Activated CD8-positive, alpha-beta memory T cell treated with anti-CD3 and anti-CD28 coated beads for 1 hour (primary cell): ENCODE data around the gene LAMA4.
"Not testable (repeated sequence)": the region's sequence is repeated elsewhere in the genome, so short reads cannot be mapped to it uniquely, and the experiment has no call there.

Source experiments
- DNase-seq, 2 donors: peaks; one replicate each; pipeline ENCODE4 v3.0.0-alpha.2; 2020; ENCODE audit warnings: low read depth in 1 of 2; ENCODE audit errors: extremely low read depth in 1 of 2

The LAMA4 gene

GRCh38 chr6:112218563-112218962, 35.8 kb downstream of the LAMA4 start:
- DNase-seq: no peak

- no peak for DNase-seq
Measured at GRCh38 chr6:112216662-112217551, 37.5 kb downstream of the LAMA4 start.

GRCh38 chr6:112215488-112216284, 38.7 kb downstream of the LAMA4 start:
- no peak for DNase-seq

GRCh38 chr6:112214739-112215269, 39.6 kb downstream of the LAMA4 start:
- DNase-seq: no peak

DNA sequence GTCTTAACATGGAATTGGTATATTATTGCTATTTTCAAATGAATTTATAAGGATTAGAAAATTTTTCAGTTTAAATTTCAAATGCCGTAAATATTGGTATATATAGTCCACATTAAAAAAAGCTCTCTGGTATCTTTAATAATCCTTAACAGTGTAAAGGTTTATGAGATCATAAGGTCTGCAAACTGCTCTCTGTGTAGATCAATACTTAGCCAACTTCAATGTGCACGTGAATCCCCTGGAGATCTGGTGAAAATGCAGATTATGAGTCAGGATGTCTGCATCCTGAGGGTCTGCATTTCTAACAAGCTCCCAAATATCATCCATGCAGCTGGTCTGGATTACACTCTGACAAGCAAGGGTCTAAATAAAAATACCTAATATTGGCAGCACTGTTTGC, 43.5 kb downstream of the LAMA4 start:
- no peak for DNase-seq

DNA sequence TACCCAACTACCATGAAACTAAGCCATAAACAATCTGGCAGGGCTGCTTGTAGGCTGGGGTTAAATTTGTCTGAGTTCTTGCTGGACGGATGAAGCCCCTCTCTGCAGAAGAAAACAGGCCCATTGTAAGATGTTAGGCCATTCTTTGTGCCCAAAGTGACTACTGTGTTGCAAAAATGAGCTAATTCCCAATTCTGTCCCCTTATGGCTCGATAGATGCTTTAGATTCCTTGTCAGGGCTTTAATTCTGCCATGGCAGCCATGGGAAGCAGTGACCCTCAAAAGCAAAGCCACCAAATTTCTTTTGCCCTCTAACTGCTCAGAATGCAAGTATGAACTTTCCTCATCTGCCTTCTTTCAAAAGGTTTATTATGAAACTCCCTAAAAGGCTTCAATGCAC, 45.2 kb downstream of the LAMA4 start:
- no peak for DNase-seq

DNA sequence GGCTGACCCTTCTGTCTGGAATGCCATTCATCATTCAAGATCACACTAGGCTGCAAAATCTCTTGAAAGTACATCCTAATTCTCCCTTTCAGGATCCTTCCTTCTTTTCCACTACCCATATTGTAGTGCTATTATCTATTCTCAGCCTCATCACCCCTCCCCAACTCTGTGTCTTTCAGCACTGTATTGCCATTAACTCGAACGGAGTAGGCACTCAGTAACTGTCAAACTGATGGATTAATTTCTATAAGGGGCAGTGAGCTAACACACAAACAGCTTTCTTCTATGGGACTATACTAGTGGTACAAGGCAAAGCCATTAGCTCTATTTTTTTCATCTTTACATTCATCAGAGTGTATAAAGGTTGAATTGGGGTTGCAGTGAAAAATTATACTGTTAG, 46.6 kb downstream of the LAMA4 start:
- DNase-seq: no peak

- no peak for DNase-seq
Measured at GRCh38 chr6:112207131-112207530, 47.2 kb downstream of the LAMA4 start.

DNA sequence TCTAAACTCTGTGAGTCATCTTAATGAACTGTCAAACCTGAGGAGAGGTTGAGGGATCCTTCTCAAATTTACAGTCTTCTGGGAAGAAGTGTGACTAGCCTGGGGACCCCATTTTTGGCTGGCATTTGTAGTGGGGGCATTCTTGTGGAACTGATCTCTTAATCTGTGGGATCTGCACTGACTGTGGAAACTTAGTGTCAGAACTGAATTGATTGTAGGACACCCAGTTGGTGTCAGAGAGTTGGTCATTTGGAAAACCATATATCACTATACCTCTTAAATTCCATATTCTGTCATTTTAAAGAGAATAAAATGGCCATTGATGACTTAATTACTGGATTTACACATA, 48.3 kb downstream of the LAMA4 start:
- DNase-seq: no peak

GRCh38 chr6:112205427-112206109, 48.8 kb downstream of the LAMA4 start:
- DNase-seq: no peak

DNA sequence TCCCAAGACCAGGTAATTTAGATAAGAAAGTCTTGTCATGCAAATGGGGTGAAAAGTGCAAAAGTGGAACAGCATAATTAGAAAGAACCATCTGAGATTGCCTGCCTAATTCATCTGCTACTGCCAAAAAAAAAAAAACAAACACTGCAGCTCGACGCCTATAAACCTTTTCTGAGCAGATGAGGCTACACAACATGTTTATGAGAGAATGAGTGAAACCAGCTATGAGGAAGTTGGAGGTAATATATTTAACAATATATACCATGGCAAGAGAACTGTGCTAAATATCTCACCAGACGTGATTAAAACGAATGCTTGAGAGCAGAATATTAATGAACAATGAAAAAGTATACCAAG, 50.0 kb downstream of the LAMA4 start:
- no peak for DNase-seq

- DNase-seq: no peak
Measured at GRCh38 chr6:112203577-112204349, 50.6 kb downstream of the LAMA4 start.

- DNase-seq: no peak
Measured at GRCh38 chr6:112202639-112203341, 51.6 kb downstream of the LAMA4 start.

- not testable (repeated sequence) for DNase-seq
Measured at GRCh38 chr6:112200185-112200914, 54.0 kb downstream of the LAMA4 start.

- no peak for DNase-seq
Measured at GRCh38 chr6:112199001-112199403, 55.4 kb downstream of the LAMA4 start.

DNA sequence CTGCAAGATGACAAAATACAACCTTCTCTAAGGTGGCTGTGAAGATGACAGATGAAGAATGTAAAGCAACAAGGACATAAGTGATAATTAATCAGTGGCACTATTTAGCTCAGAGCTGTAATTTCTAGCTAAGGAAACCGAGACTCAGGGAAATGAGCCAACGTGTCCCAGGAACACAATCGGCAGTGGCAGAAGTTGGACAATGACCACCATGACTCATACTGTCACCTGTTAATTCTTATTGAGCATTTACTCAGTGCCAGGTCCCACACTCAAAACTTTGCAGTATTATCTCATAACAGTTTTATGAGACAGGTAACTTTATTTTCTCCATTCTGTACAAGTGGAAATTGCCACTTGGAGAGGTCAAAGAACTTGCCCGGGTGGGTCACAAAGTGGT, 55.8 kb downstream of the LAMA4 start:
- no peak for DNase-seq

- no peak for DNase-seq
Measured at GRCh38 chr6:112197636-112198035, 56.7 kb downstream of the LAMA4 start.

GRCh38 chr6:112196306-112196705, 58.1 kb downstream of the LAMA4 start:
- no peak for DNase-seq

- DNase-seq: no peak
Measured at GRCh38 chr6:112195166-112195565, 59.2 kb downstream of the LAMA4 start.
